ENCODE results near the gene ALS2CL.

- TF ChIP-seq EZH2 (IDR thresholded peaks at IDR 0.05; ENCODE audit: insufficient read depth, poor library complexity, severe bottlenecking) = no peak
- TF ChIP-seq EZH2phosphoT487 (IDR thresholded peaks at IDR 0.05; ENCODE audit: insufficient read depth, low read depth) = no peak
These were observed 46.8 kb downstream of the ALS2CL start for GRCh38 chr3:46646700-46647099.

All from GM23248 (cell line).